Measurements from ENCODE around the gene ARL15.

GRCh38 chr5:54206580-54207229 lies 103.7 kb downstream of the ARL15 start:
- TF ChIP-seq JUN (IDR thresholded peaks at IDR 0.05; ENCODE audit: borderline replicate concordance, insufficient read depth, insufficient read length, low read depth) (no peak), GATA2 (IDR thresholded peaks at IDR 0.05; ENCODE audit: insufficient read depth, insufficient read length, low read depth, low read length) (no peak), CTCF (IDR thresholded peaks at IDR 0.05; ENCODE audit: extremely low read depth in 1 of 2, insufficient read depth in 1 of 2, low read depth in 1 of 2, low read length in 2 of 2) (no peak), EZH2 (IDR thresholded peaks at IDR 0.05; ENCODE audit: borderline replicate concordance, low read depth, low read length, severe bottlenecking) (no peak)

Measured in endothelial cell of umbilical vein (primary cell).